Liver (tissue), 9 donors: ENCODE data around the gene TMEM127. TPM values are rescaled to one million over a fixed set of nuclear protein-coding genes. Genes with fewer than 3 reads are reported as not detected.

ENCODE experiments used
- DNase-seq: peaks from one replicate; pipeline ENCODE4 v3.0.0-alpha.2; 2017; ENCODE audit warnings: low spot score
- H3K27ac ChIP-seq, 2 donors: one replicate each; pipeline ENCODE4 v1.7.0; 2013; ENCODE audit warnings: inconsistent platforms in 2 of 2, low read length in 2 of 2, control low read depth in 1 of 2, low read depth in 1 of 2, mild to moderate bottlenecking in 1 of 2
- H3K27me3 ChIP-seq, 4 donors: one replicate each; pipeline versions ENCODE4 v1.6.1 to v1.7.0; 2013; ENCODE audit warnings: low read length in 3 of 4, inconsistent platforms in 1 of 4, mild to moderate bottlenecking in 1 of 4, moderate library complexity in 1 of 4; ENCODE audit not compliant: control insufficient read depth in 4 of 4, insufficient read depth in 4 of 4
- H3K36me3 ChIP-seq, 4 donors: one replicate each; pipeline versions ENCODE4 v1.6.1 to v1.7.0; 2013; ENCODE audit warnings: low read length in 3 of 4, mild to moderate bottlenecking in 3 of 4, low read depth in 1 of 4, moderate library complexity in 1 of 4; ENCODE audit not compliant: control insufficient read depth in 4 of 4, insufficient read depth in 3 of 4
- H3K4me1 ChIP-seq, 4 donors: one replicate each; pipeline versions ENCODE4 v1.6.1 to v1.7.0; 2013; ENCODE audit warnings: low read length in 3 of 4, mild to moderate bottlenecking in 3 of 4, moderate library complexity in 1 of 4; ENCODE audit not compliant: control insufficient read depth in 4 of 4, insufficient read depth in 4 of 4
- H3K4me3 ChIP-seq, 3 donors: one replicate each; pipeline versions ENCODE4 v1.6.1 to v1.7.0; 2013; ENCODE audit warnings: low read length in 3 of 3, control low read depth in 1 of 3, low read depth in 1 of 3, mild to moderate bottlenecking in 1 of 3
- H3K9ac ChIP-seq, 2 donors: one replicate each; pipeline ENCODE4 v1.7.0; 2013; ENCODE audit warnings: low read length in 2 of 2, mild to moderate bottlenecking in 2 of 2, moderate library complexity in 2 of 2, control low read depth in 1 of 2, low read depth in 1 of 2
- H3K9me3 ChIP-seq, 4 donors: one replicate each; pipeline versions ENCODE4 v1.6.1 to v1.7.0; 2013; ENCODE audit warnings: low read length in 3 of 4; ENCODE audit not compliant: control insufficient read depth in 4 of 4
- ATF3 ChIP-seq: IDR thresholded peaks from 2 replicates; pipeline ENCODE4 v1.6.1; 2016; ENCODE audit warnings: antibody characterized with exemption
- CTCF ChIP-seq: fragments of 150-350 bp; IDR thresholded peaks from 2 replicates; pipeline ENCODE4 v1.5.1; 2017; ENCODE audit warnings: improper control_type of control experiment, low read depth, low read length; ENCODE audit not compliant: missing input control
- EGR1 ChIP-seq, 2 donors: IDR thresholded peaks; 2 replicates each; pipeline ENCODE4 v1.6.1; 2016 to 2018; ENCODE audit warnings: antibody characterized with exemption in 2 of 2, low read depth in 2 of 2
- FOXA1 ChIP-seq: IDR thresholded peaks from 2 replicates; pipeline ENCODE4 v1.6.1; 2016; ENCODE audit warnings: antibody characterized with exemption
- FOXA2 ChIP-seq: IDR thresholded peaks from 2 replicates; pipeline ENCODE4 v1.6.1; 2016; ENCODE audit warnings: antibody characterized with exemption
- GABPA ChIP-seq, 2 donors: IDR thresholded peaks in 1 of 2; conservative IDR thresholded peaks in 1 of 2; 2 replicates each; pipeline ENCODE4 v1.6.1; 2016; ENCODE audit warnings: antibody characterized with exemption in 2 of 2, mild to moderate bottlenecking in 1 of 2, moderate library complexity in 1 of 2
- HNF4A ChIP-seq, 2 donors: conservative IDR thresholded peaks; 2 replicates each; pipeline ENCODE4 v1.6.1; 2016; ENCODE audit warnings: antibody characterized with exemption in 2 of 2, mild to moderate bottlenecking in 2 of 2
- HNF4G ChIP-seq: IDR thresholded peaks from 2 replicates; pipeline ENCODE4 v1.6.1; 2016; ENCODE audit warnings: antibody characterized with exemption
- JUND ChIP-seq, 2 donors: IDR thresholded peaks; 2 replicates each; pipeline ENCODE4 v1.6.1; 2016; ENCODE audit warnings: antibody characterized with exemption in 2 of 2
- MAX ChIP-seq: IDR thresholded peaks from 2 replicates; pipeline ENCODE4 v1.6.1; 2016; ENCODE audit warnings: antibody characterized with exemption
- NR2F2 ChIP-seq: IDR thresholded peaks from 2 replicates; pipeline ENCODE4 v1.6.1; 2016; ENCODE audit warnings: antibody characterized with exemption
- RAD21 ChIP-seq, 2 donors: IDR thresholded peaks; 2 replicates each; pipeline ENCODE4 v1.6.1; 2016; ENCODE audit warnings: antibody characterized with exemption in 2 of 2, mild to moderate bottlenecking in 2 of 2
- REST ChIP-seq: IDR thresholded peaks from 2 replicates; pipeline ENCODE4 v1.6.1; 2016; ENCODE audit warnings: antibody characterized with exemption, mild to moderate bottlenecking
- RXRA ChIP-seq, 2 donors: IDR thresholded peaks; 2 replicates each; pipeline ENCODE4 v1.6.1; 2017 to 2018; ENCODE audit warnings: antibody characterized with exemption in 2 of 2, mild to moderate bottlenecking in 1 of 2
- SP1 ChIP-seq: IDR thresholded peaks from 2 replicates; pipeline ENCODE4 v1.6.1; 2018; ENCODE audit warnings: antibody characterized with exemption, mild to moderate bottlenecking
- TAF1 ChIP-seq: conservative IDR thresholded peaks from 2 replicates; pipeline ENCODE4 v1.6.1; 2016; ENCODE audit warnings: antibody characterized with exemption, mild to moderate bottlenecking
- YY1 ChIP-seq: IDR thresholded peaks from 2 replicates; pipeline ENCODE4 v1.6.1; 2016; ENCODE audit warnings: antibody characterized with exemption, mild to moderate bottlenecking
- ZBTB33 ChIP-seq: IDR thresholded peaks from 2 replicates; pipeline ENCODE4 v1.6.1; 2016; ENCODE audit warnings: antibody characterized with exemption
- WGBS: extraction: QIAGEN DNeasy Blood & Tissue Kit; methylation state at CpG from one replicate; pipeline ENCODE4 v1.1.7; 2013; 5-methylcytosine and 5-hydroxymethylcytosine counted together
- polyA plus RNA-seq, 2 donors: library from polyadenylated mRNA; stranded (reverse) in 1 of 2; unstranded in 1 of 2; fragments of 200-250 nt in 1 of 2; fragments of >200 nt in 1 of 2; fragmentation: Nextera tagmentation in 1 of 2; extraction: Ambion mirVana in 1 of 2; gene quantifications; one replicate each; pipeline versions ENCODE4 v1.2.1 to v1.2.3, GENCODE V29; 2013 to 2015
- total RNA-seq, 2 donors: library from RNA; depleted of rRNA; stranded (reverse); fragments of >200 nt; gene quantifications; one replicate each; pipeline ENCODE4 v1.2.3, GENCODE V29; 2014
- donor health status: healthy.
- donor health status: healthy.
- donor health status: healthy.
- donor health status: healthy.
- donor health status: healthy.

Gene TMEM127
- total and polyA plus RNA-seq, 4 donors, result 11.2 to 27.5 (median 18.4) TPM

GRCh38 chr2:96213379-96213778 is 52.4 kb downstream of the TMEM127 start:
- 93% methylated on average over 12 of the region's 12 CpGs for WGBS
- Histone ChIP-seq H3K36me3 (no peaks in the 10 kb centered on the region), H3K4me1 (peaks cover 3 to 13% (median 7%) of the 10 kb centered on the region in 4 donors), H3K9me3 (no peaks in the 10 kb centered on the region), H3K27me3 (no peaks in the 10 kb centered on the region), H3K9ac (no peak overlapping the region), H3K27ac (no peak overlapping the region), H3K4me3 (no peak overlapping the region)
- no peak for DNase-seq
- TF ChIP-seq MAX (no peak), GABPA (IDR thresholded peaks at IDR 0.05 in 1 of 2, conservative IDR thresholded peaks at IDR 0.05 in 1 of 2) (no peak), FOXA2 (no peak)

- Histone ChIP-seq H3K9me3 (no peaks in the 10 kb centered on the region), H3K9ac (no peak overlapping the region), H3K27me3 (no peaks in the 10 kb centered on the region), H3K36me3 (no peaks in the 10 kb centered on the region), H3K4me1 (peaks cover 3 to 16% (median 8%) of the 10 kb centered on the region in 4 donors), H3K27ac (no peak overlapping the region), H3K4me3 (no peak overlapping the region)
- TF ChIP-seq SP1 (no peak), TAF1 (no peak), RXRA (IDR thresholded peaks at IDR 0.05) (no peak), NR2F2 (no peak), HNF4A (conservative IDR thresholded peaks at IDR 0.05) (no peak), ATF3 (no peak), MAX (no peak), REST (no peak), RAD21 (IDR thresholded peaks at IDR 0.05) (no peak), YY1 (no peak), CTCF (no peak), FOXA1 (no peak), GABPA (IDR thresholded peaks at IDR 0.05 in 1 of 2, conservative IDR thresholded peaks at IDR 0.05 in 1 of 2) (no peak), ZBTB33 (no peak), JUND (IDR thresholded peaks at IDR 0.05) (no peak), FOXA2 (no peak), HNF4G (no peak), EGR1 (IDR thresholded peaks at IDR 0.05; ENCODE audit: low read depth in 2 of 2) (no peak)
- 97% methylated on average over 4 of the region's 4 CpGs for WGBS
- DNase-seq, result no peak
Measured at GRCh38 chr2:96212339-96212738, 53.5 kb downstream of the TMEM127 start.
